Progenitor cell of endocrine pancreas (in vitro differentiated cells): ENCODE measurements around the gene SMIM30. TPM values are rescaled to one million over a fixed set of nuclear protein-coding genes. Genes with fewer than 3 reads are reported as not detected.

Experiments
- DNase-seq: peaks from one replicate; pipeline ENCODE4 v3.0.0; 2021; ENCODE audit warnings: low spot score; ENCODE audit not compliant: unreplicated experiment
- H3K27ac Mint-ChIP-seq: 2 replicates; pipeline ENCODE4 v1.8.0; 2021; ENCODE audit warnings: mild to moderate bottlenecking, moderate library complexity, mixed read lengths
- H3K27me3 Mint-ChIP-seq: 2 replicates; pipeline ENCODE4 v1.8.0; 2021; ENCODE audit warnings: mixed read lengths
- H3K36me3 Mint-ChIP-seq: 2 replicates; pipeline ENCODE4 v1.8.0; 2022; ENCODE audit warnings: mixed read lengths; ENCODE audit not compliant: insufficient read depth
- H3K4me1 Mint-ChIP-seq: 2 replicates; pipeline ENCODE4 v1.8.0; 2021; ENCODE audit warnings: low read depth, mixed read lengths
- H3K4me3 Mint-ChIP-seq: 2 replicates; pipeline ENCODE4 v1.8.0; 2021; ENCODE audit warnings: low read depth, mild to moderate bottlenecking, moderate library complexity, mixed read lengths
- H3K9me3 Mint-ChIP-seq: 2 replicates; pipeline ENCODE4 v1.8.0; 2021; ENCODE audit warnings: low read depth, mixed read lengths
- CTCF ChIP-seq: fragments of 200-600 bp; sonication (generic); IDR thresholded peaks from one replicate; pipeline ENCODE4 v1.5.0; 2021; ENCODE audit warnings: antibody characterized with exemption, mild to moderate bottlenecking; ENCODE audit not compliant: unreplicated experiment
- total RNA-seq: library from RNA; stranded (reverse); gene quantifications from 2 replicates; pipeline ENCODE4 v1.2.1, GENCODE V29; 2021

Gene SMIM30
- total RNA-seq, 1 donor from 2014 or later, result 32.8 TPM

- Mint-ChIP-seq H3K4me3 (no peak overlapping the region), H3K27ac (no peak overlapping the region), H3K9me3 (no peaks in the 10 kb centered on the region), H3K36me3 (peaks cover 2% of the 10 kb centered on the region), H3K4me1 (no peaks in the 10 kb centered on the region), H3K27me3 (no peaks in the 10 kb centered on the region)
- TF ChIP-seq CTCF, result no peak
- DNase-seq, result no peak
Observed at GRCh38 chr7:113109718-113110117, 8.6 kb downstream of the SMIM30 start.

DNA sequence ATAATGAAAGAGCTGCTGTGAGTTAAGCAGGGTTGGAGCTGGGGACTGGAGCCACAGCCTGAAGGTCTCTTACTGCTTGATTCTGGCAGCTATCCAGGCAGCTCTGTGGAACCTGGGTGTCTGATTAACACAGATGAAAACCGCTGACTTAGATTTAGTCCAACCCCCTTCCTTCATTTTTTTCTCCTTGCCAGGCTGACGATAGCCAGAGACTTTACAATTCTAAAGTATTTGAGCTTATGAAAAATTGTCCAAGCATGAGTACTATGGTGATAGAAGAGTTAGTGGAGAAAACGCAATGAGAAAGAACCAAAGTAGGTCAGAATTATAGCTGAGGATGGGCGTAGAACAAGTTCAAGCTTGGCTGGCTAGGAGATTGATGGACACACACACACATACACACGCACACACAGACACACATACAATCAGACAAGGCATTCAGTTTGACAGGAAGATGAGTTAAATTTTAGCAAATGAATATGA is 18.2 kb downstream of the SMIM30 start:
- no peaks in the 10 kb centered on the region for H3K36me3 Mint-ChIP-seq
- H3K27me3 Mint-ChIP-seq, result peaks cover 15% of the 10 kb centered on the region
- no peak for DNase-seq
- no peaks in the 10 kb centered on the region for H3K9me3 Mint-ChIP-seq
- H3K4me3 Mint-ChIP-seq, result no peak overlapping the region
- peaks cover 4% of the 10 kb centered on the region for H3K4me1 Mint-ChIP-seq
- no peak overlapping the region for H3K27ac Mint-ChIP-seq
- no peak for TF ChIP-seq CTCF

DNA sequence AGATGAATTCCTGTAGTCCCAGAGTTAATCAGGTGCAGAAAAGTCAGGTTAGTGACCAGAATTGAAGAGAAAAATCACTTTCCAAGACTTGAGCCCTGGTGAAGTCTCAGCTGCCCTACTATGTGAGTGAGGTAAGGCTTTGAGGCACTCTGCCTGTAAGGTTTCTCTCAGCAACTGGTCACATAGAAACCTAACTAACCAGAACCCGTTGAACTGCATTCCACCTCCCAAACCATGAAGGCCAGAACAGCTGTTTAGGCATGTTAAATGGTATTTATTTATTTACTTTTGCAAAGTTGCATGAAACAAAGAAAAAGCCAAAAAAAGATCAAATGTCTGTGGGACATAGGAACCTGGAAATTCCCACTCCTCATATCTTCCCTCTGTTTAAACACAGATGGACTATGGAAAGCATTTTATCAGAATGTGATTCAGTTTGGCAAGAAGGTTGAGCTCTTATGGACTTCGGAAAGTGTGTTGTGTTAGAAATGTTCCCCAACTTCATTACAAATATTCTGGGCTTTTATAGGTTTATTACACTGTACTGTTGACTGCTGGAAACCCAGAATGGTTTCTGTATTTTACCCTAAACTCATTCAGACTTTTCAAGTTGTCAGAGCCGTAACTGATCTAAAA is 19.0 kb downstream of the SMIM30 start:
- no peak for TF ChIP-seq CTCF
- Mint-ChIP-seq H3K36me3 (no peaks in the 10 kb centered on the region), H3K27me3 (peaks cover 17% of the 10 kb centered on the region), H3K4me1 (peaks cover 4% of the 10 kb centered on the region), H3K4me3 (no peak overlapping the region), H3K9me3 (no peaks in the 10 kb centered on the region), H3K27ac (peak overlapping the region; percentile 67)
- DNase-seq, result no peak

GRCh38 chr7:113094517-113095249 is 23.7 kb downstream of the SMIM30 start:
- no peak overlapping the region for H3K27ac Mint-ChIP-seq
- H3K4me1 Mint-ChIP-seq, result peaks cover 4% of the 10 kb centered on the region
- no peaks in the 10 kb centered on the region for H3K9me3 Mint-ChIP-seq
- TF ChIP-seq CTCF, result no peak
- H3K36me3 Mint-ChIP-seq, result no peaks in the 10 kb centered on the region
- DNase-seq, result no peak
- no peak overlapping the region for H3K4me3 Mint-ChIP-seq
- peaks cover 19% of the 10 kb centered on the region for H3K27me3 Mint-ChIP-seq

- H3K4me1 Mint-ChIP-seq, result no peaks in the 10 kb centered on the region
- no peaks in the 10 kb centered on the region for H3K9me3 Mint-ChIP-seq
- no peak for DNase-seq
- TF ChIP-seq CTCF, result no peak
- no peak overlapping the region for H3K4me3 Mint-ChIP-seq
- H3K27ac Mint-ChIP-seq, result no peak overlapping the region
- no peaks in the 10 kb centered on the region for H3K36me3 Mint-ChIP-seq
- H3K27me3 Mint-ChIP-seq, result peaks cover 19% of the 10 kb centered on the region
Observed at GRCh38 chr7:113093561-113093960, 24.8 kb downstream of the SMIM30 start.
